ENCODE results near the gene NTF4.
"Not testable (repeated sequence)": the region's sequence is repeated elsewhere in the genome, so short reads cannot be mapped to it uniquely, and the experiment has no call there.

GRCh38 chr19:49049834-49050233 lies 14.8 kb downstream of the NTF4 start:
- TF ChIP-seq CTCF, POLR2A (IDR thresholded peaks at IDR 0.05): not testable (repeated sequence)

All from body of pancreas (tissue), 4 donors.